ENCODE results near the gene CLCNKA.
"Not testable (repeated sequence)": the region's sequence is repeated elsewhere in the genome, so short reads cannot be mapped to it uniquely, and the experiment has no call there.

CLCNKA gene

DNA sequence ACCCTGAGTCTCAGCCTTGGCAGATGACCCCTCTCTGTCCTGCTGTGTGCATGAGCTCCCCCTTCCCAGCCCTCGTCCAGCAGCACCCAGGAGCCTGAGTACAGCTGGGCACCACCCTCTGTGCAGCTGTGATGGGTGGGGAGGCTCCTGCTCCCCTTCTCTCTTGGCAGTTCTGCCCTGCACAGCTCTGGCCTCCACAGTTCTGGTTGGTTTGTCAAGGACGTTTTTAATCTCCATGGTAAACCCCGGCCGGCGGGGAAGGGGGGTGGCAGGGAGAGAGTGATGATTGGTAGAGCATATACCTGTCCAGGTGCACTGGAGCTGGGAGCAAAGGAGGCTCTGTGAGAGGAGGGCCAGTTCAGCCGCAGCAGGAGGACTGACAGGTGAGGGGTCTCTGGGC is at the start of gene CLCNKA:
Gene CLCNKA, plus strand, starts transcription at position 356 of the 400 bp plus-strand sequence. CDS start 584 bp downstream, outside the sequence.
- DNase-seq: no peak

DNA sequence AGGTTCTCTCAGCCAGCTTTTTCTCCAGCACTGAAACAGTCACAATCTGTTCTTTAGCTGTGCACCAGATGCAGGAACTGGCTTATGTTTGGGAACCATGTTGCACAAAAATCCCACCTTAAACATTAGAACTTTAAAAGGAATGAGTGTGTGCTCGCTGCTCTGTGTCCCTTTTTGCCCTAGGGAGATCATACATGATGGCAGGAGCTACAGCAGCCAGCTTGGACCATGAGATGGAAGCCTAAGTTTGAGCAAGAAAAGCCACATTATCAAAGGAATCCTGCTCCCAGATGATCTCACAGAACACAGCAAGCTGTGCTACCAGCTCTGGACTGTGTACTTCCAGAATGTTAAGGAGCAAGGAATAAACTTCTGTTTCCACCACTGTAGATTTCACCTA is 49.4 kb upstream of the CLCNKA start:
- DNase-seq: no peak

DNA sequence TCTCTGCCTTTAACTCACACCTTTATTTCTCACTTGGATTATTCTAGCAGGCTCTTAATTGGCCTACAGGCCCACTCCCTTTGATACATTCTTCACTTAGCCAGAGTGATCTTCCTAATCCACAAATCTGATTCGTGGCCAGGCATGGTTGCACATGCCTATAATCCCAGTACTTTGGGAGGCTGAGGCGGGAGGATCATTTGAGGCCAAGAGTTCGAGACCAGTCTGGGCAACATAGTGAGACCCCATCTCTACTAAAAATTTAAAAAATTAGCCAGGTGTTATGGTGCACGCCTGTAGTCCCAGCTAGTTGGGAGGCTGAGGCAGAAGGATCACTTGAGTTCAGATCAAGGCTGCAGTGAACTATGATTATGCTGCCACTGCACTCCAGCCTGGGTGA is 48.1 kb upstream of the CLCNKA start:
- no peak for DNase-seq

DNA sequence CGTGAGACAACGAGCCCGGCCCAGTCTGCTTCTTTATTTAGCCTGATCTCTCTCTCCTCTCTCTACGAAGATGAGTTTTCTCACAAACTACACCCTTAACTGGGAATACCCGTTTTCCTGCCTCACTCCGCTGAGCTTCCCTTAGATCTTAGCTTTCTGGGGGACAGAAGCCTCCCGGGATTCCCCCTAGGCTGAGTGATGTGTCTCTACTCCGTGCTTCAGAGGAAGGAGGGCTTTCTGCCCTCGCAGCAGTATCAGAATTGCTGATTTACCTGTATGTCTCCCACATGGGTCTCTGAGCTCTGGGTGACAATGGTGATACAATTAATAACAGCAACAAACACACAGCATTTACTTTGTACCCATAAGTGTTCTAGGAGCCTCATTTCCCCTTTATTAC is 47.0 kb upstream of the CLCNKA start:
- DNase-seq: no peak

DNA sequence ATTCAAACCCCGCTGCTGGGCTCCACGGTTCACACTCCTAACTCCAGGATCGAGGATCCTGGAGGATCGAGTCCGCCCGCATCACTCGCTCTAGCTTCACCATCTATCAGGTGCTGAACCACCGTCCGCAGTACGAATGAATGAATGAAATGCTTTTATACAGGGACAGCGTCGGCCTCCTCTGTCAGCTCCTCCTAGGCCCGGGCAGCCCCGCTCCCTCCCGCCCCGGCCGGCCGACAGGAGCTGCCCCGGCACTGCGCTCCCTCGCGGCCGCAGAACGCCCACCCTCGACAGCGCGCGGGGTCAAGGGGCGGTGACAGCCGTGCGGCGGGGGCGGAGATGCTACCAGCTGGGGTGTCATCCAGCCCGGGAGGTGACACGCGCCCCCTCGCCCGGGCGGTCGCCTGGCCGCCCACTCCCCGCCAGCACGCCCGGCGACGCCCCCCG is 46.5 kb upstream of the CLCNKA start:
- DNase-seq: peak; percentile 52

DNA sequence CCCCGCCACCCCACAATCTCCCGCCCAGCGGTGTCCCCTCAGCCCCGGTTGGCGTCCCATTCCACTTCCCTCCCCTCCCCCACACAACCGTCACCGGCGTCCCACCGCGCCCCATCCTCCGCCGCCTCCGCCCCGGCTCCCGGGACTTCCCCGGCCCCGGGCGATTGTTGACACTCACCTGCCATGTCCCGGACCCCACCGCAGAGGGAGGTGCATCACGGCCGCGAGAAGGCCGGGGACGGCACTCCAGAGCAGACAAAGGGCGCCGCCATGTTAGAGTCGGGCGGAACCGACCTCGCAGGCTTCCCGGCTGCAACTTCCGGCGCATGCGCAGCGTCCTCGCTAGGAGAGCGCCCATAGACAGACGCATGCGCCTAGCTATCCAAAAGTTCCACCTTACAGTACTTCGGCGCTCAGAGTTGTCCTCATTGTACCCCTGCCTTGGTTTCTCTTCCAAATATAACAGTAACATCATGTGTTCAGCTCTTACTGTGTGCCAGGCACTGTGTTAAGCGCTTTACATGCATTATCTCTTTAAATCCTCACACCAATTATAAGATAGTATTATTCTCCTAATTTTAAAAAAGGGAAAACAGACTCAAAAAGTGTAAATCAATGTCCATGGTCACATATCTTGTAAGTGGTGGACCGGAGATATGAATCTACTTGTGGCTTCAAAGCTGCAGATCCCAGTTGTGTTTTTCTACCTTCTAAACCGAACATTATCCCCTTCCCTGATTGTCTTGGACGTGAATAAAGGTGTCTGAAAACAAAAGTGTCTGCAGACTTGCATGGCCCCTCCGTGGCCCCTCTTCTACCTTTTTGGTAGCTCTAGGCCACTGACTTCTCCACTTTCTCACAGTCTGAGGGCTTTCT is 45.8 kb upstream of the CLCNKA start, which contains the start of gene ZBTB17:
Gene ZBTB17, minus strand, starts transcription at position 297 of the 876 bp plus-strand sequence. CDS start 27,606 bp downstream, outside the sequence.
- DNase-seq: peak; percentile 91

DNA sequence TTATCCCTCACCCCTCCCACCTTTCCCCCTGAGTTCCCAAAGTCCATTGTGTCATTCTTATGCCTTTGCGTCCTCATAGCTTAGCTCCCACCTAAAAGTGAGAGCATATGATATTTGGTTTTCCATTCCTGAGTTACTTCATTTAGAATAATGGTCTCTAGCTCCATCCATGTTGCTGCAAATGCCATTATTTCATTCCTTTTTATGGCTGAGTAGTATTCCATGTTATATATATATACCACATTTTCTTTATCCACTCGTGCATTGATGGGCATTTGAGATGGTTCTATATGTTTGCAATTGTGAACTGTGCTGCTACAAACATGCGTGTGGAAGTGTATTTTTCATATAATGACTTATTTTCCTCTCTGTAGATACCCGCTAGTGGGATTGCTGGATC is 43.9 kb upstream of the CLCNKA start:
- DNase-seq: not testable (repeated sequence)

DNA sequence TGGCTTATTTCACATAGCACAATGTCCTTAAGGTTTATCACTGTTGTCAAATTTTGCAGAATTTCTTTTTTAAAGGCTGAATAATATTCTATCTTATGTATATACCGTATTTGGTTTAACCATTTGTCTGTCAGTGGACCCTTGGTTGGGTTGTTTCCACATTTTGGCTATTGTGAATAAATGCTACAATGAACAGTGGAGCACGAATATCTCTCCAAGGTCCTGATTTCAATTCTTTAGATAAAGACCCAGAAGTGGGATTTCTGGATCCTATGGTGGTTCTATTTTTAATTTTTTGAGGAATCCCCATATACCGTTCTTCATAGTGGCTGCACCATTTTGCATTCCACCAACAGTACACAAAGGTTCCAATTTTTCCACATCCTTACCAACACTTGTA is 40.2 kb upstream of the CLCNKA start:
- DNase-seq: no peak

DNA sequence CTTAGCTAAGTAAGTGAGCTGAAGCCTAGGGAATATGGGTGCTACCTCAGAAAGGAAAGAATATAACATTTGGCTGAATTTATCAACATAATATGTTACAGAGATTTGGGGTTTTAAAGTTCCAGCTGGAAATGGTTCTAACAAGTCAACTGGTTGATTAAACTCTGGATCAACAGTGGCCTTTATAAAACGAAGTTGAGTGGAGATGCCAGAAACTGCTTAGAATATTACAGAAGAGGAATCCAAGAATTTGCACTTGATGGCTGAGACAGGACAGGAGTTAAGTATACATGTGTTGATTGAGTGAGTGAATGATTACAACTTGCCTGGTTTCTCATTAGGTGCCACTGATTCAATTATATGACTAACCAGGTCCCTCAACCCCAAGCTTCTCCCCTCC is 38.6 kb upstream of the CLCNKA start:
- no peak for DNase-seq

DNA sequence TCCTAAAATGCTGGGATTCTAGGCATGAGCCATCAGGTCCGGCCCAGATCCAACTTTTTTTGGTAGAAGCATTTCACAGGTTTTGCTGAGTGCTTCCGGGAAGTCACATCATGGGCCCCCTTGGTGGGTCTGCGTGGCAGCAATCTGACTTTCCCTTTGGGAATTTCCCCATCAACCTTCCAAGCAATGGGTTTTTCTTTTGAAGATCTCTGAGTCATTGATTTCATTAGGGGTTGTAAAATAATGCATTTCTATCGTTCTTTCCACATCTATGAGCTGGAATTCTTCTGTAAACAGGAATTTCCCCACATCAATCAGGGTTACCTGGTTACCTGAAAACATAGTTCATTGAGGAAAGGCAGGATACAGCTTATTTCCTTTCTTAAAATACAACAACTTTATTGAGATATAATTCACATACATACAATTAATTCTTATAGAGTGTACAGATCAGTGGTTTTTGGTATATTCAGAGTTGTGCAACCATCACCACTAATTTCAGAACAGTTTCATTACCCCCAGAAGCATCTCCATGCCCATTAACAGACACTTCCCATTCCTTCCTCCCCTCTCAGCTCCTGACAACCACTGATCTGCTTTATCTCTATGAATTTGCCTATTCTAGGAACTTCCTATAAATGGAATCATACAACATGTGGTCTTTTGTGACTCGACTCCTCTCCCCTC is 36.1 kb upstream of the CLCNKA start:
- DNase-seq: no peak

DNA sequence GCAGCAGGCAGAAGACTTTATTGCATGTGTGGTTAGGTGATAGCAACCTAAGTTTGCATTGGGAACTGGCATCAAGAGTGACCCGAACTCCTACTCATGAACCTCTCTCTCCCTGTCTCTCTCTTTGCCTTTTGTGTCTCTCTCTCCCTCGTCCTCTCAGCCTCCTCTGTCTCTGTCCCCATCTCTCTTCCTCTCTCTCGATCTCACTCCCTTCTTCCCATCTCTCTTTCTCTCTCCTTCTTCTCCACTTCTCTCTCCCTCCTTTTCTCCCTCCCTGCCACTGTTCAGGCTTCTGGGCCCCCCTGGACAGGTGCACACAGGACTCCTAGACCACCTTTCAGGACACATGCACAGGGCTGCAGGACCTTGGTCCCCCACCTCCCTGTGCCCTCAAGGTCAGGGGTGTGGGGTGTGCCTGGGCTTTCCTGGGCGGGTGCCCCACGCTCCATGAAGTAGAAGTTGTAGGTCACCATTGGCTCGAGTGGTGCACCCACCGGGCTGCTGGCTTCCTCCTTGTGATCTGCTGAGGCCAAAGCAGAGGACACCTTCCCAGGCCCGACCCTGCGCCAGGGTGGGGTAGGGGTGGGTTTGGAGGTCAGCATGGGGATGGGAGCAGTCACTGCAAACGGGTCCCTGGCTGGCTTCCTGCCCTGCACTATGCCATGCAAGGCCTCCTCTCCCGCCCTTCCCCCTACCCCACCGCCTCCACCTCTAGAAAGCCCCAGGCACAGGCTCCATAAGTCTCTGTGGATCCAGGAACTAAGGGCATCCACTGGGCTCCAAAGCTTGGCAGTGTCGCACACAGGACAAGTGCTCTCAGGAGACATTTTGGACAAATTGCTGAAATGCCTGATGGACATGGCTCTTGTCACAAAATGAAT is 32.7 kb upstream of the CLCNKA start:
- DNase-seq: no peak

DNA sequence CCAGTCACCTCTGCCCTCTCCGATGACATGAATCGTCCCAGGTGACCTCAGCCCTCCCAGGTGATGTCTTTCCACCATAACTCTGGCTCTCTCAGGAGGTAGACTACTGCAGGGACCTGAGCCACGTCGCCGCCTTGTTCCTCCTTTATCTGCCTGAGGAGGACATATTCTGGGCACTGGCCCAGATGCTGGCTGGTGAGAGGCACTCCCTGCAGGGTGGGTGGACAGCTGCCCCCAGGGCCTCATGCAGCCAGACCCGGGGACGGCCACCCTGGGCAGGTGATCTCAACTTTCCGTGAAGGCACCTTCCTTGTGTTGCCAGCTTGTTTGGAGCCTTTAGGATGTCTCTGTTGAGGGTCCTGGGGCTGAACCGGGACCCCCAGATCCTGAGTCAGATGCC is 32.1 kb upstream of the CLCNKA start:
- no peak for DNase-seq

DNA sequence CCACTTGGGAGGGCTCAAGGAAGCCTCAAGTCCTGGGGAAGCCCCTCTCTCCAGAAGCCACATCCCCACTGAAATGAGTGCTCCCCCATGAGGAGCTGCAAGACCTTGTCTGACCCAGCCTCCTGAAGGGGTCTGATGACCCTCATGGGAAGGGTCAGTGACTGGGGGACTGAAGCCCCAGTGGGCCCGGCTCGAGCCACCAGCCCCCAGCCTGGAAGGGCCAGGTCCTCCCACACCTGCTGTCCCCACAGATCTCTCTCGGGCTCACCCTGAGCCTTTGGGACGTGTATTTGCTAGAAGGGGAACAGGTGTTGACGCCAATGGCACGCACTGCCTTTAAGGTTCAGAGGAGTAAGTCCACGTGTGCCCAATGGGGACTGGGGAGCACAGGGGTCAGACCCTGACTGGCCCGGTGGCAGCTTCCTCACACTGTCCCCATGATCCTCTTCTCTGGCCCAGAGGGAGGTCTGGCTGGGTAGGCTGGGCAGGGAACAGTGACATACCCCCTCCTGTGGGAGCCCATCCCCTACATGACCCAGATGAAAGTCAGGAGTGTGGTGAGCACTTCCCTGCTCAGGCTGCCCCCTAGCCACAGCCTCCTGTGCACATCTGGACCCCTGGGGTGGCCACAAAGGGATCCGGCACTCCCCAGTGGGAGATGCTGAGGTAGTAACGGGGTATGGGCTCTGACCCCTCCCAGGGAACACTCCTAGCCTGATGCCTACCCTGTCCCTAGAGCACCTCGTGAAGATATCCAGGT is 30.2 kb upstream of the CLCNKA start:
- no peak for DNase-seq

DNA sequence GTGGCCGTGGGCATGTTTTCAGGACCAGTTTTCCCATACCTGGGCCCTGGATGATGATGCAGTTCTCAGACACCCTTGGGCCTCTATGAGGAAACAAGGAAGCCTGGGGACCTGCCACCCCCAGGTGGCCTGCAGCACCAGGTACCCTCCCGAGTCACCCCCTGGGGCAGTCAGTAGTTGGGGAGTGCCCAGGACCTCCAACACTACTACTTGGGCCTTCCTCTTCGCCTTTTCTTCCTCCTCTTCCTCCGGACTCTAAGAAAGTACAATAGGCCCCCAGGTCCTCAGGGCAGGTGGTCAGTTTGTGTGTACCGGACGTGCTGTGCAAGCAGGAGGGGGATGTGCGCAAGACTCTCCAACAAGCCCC is 29.7 kb upstream of the CLCNKA start:
- DNase-seq: no peak

DNA sequence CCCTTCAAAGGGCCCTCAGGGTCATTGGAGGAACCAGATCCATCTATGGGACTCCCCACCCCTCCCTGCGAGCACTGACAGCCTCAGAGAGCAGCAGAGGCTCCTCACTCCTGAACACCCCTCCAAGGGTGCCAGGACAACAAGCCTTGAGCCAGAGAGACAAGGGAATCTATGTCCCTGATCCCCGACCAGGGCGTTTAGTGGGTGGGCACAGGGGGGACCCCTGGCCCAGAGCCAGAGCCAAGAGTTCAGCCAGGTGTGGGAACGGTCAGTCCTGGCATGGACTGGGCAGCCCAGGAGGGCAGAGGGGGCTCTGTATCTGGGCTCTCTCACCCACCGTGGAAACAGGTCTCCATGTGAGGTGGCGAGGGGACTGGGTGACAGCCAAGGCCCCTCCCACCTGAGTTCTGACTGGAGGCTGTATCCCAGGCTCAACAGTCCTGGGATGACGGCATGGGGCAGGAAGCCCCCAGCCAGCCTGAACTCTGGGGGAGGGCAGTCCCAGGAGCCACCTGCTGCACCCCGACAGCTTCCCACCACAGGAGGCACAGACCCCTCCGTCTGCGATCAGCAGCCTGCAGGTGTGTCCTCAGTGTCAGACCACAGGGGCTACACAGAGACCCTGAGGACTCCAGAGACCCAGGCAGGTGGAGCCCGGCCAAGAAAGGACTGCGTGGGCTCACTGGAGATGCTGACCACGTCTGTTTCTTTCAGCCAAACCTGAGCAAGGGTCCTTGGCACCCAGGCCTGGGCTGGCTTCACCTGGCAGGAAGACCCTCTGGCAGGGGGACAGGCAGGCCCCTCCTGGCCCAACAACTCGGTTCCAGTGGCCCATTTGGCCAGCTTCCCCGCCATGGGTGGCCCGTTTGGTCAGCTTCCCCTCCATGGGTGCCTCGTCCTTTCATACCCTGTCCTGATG is 29.0 kb upstream of the CLCNKA start:
- DNase-seq: no peak

DNA sequence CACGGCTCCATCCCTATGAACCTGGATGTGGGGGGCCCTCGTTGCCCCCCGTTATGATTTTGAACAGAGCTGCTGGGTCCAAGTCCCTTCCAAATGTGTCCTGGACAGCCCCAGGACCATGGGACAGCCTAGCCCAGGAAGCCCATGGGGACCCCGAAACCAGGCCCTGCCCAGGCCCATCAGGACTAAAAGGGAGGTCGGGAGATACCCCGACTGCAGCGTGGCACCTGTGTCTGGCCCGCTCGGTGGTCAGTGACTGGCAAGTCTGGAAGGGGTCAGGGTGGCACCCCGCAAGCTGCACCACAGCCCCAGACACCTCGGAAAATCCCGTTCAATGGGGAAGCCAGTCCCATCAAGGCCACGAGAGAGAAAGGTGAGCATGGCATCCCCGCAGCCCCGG is 28.2 kb upstream of the CLCNKA start:
- DNase-seq: no peak

DNA sequence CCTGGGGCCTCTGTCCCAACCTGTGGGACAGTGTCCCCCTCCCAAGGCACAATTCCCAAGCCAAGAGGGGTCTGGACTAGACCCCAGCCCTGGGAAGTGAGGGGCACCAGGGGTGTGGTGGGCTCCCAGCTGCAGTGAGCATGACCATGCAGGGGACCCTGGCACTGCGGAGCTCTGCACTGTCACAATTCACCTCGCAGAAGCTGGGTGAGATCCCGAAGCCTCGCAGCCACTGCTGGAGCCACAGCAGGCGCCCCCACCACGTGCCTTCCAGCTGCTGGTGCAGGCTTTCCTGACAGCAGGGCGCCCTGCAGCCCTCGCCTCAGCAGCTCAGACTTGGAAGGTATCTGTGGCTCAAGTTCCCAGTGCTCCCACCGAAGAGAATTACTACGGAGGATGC is 27.8 kb upstream of the CLCNKA start:
- no peak for DNase-seq

DNA sequence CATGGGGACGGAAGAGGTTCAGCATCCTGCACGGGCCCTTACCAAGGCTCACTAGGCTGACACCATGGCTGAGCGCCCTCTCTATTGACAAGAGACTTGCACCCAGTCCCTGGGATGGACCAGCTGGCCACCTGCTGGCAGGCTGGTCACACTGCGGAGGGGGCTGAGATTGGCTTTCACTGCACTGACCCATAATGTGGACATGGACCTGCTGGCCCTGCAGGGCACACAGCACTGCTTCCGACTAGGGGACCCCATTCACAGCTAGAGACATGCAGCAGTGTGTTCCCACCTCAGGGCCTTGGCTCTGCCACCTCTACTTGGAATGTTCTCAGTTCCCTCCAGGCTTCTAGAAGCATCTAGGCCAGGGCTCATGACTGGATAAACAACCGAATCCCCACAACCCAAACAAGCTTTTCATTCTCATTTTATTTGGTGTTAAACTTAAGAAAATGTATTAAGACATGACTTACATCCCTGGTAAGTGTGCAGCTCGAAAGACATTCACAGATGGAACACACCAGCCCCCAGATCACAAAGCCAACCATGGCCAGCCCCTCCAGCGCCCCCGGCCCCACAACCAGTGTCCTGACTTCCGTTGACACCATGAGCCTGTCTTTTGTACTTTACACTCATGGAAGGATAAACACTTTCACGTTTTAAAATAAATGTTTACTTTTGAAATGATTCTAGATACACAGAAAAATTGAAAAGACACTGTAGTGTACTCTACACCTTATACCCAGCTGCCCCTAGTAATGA is 27.1 kb upstream of the CLCNKA start:
- peak; percentile 8 for DNase-seq

DNA sequence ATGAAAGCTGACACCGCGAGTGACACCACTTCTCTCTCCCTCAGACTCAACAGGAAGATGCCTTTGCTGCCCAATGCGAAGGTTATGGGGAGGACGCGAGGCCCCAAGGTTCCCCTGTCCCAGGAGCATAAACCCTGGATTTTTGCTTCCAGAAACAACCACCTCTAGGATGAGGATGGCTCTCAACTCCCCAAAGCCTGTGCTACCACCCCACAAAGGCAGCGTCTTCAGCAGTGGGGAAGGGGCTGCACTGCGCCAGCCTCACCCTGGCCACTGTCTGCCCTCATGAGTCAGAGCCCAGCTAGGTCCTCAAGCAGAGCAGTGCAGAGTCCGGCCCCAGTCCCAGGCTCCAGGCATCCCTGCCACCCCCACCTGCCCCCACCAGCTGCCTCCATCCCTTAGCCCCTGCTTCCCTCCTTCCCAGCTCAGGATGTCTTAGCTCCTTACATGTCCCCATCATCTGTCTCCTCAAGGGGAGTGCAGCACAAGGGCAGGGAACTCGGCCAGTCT is 24.7 kb upstream of the CLCNKA start:
- no peak for DNase-seq

DNA sequence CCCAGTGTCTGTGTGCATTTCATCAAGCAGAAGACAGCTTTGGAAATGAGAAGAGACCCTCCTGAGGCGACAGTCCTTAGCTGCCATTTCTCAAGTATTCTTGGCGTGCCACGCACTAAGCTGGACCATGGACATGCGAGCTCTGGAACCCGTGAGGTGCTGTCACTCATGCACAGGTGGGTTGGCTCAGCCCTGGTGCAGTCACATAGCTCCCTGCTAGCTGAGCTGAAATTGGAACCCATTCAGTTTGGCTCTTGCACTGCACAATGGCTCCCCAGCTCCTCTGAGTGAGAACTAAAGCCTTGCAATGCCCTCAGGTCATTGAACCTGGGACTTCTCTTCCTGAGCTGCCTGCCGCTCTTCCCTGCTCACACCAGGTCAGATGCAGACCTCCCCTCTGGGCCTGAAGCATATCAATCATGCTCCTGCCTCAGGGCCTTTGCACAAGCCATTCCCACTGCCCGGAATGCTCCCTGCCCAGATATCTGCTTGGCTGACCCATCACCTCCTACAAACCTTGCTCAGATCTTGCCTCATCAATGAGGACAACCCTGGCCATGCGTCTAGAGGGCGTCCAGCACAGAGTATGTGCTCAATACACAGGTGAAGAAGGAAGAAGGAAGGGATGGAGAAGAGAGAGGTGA is 24.1 kb upstream of the CLCNKA start:
- no peak for DNase-seq

Measured in NCI-H69 (cell line).